Hippocampal formation (tissue), 2 donors: ENCODE results near the gene ZNF839.
A peak's percentile ranks its signal among the peaks of the same experiment; 100 is the strongest.
"Not testable (repeated sequence)": the region's sequence is repeated elsewhere in the genome, so short reads cannot be mapped to it uniquely, and the experiment has no call there.

Experiments used
- DNase-seq, 2 donors: peaks; one replicate each; lab custom pipeline; 2025; lab: John Stamatoyannopoulos, UW

Gene ZNF839

GRCh38 chr14:102341566-102341965 lies 22.0 kb downstream of the ZNF839 start:
- DNase-seq, result no peak

GRCh38 chr14:102342238-102342637 lies 22.7 kb downstream of the ZNF839 start:
- no peak for DNase-seq

GRCh38 chr14:102344084-102344483 lies 24.5 kb downstream of the ZNF839 start:
- no peak for DNase-seq

- DNase-seq, result peak; percentile 83 to 91
These were observed 24.9 kb downstream of the ZNF839 start for GRCh38 chr14:102344485-102344884.

- DNase-seq, result no peak
These were observed 25.7 kb downstream of the ZNF839 start for GRCh38 chr14:102345232-102345631.

- DNase-seq, result no peak
These were observed 27.1 kb downstream of the ZNF839 start for GRCh38 chr14:102346645-102347044.

- DNase-seq, result no peak
These were observed 28.8 kb downstream of the ZNF839 start for GRCh38 chr14:102348376-102348775.

GRCh38 chr14:102351023-102351422 lies 31.5 kb downstream of the ZNF839 start:
- no peak for DNase-seq

- DNase-seq, result not testable (repeated sequence)
These were observed 32.0 kb downstream of the ZNF839 start for GRCh38 chr14:102351593-102351992.

GRCh38 chr14:102352213-102352612 lies 32.7 kb downstream of the ZNF839 start:
- no peak for DNase-seq

- DNase-seq, result no peak
These were observed 33.6 kb downstream of the ZNF839 start for GRCh38 chr14:102353126-102353619.

GRCh38 chr14:102356280-102356679 lies 36.7 kb downstream of the ZNF839 start:
- no peak for DNase-seq

- no peak for DNase-seq
These were observed 39.8 kb downstream of the ZNF839 start for GRCh38 chr14:102359341-102359740.

- no peak for DNase-seq
These were observed 40.8 kb downstream of the ZNF839 start for GRCh38 chr14:102360388-102360787.

GRCh38 chr14:102362084-102362483 lies 42.5 kb downstream of the ZNF839 start:
- no peak for DNase-seq

GRCh38 chr14:102362545-102363181 lies 43.1 kb downstream of the ZNF839 start, which contains the start of the genes CINP and TECPR2:
TSS of gene CINP (minus strand) at chr14:102362890. CDS start at chr14:102362851, 39 bp downstream.
TSS of gene TECPR2 (plus strand) at chr14:102362941. CDS start at chr14:102376722, 13,781 bp downstream.
- DNase-seq, result peak; percentile 95 to 97

- DNase-seq, result peak in 1 of 2 donors; percentile 51
These were observed 43.8 kb downstream of the ZNF839 start for GRCh38 chr14:102363182-102363943.

- no peak for DNase-seq
These were observed 50.8 kb downstream of the ZNF839 start for GRCh38 chr14:102370305-102370809.

- no peak for DNase-seq
These were observed 51.8 kb downstream of the ZNF839 start for GRCh38 chr14:102371361-102371760.

GRCh38 chr14:102373110-102373509 lies 53.6 kb downstream of the ZNF839 start:
- no peak for DNase-seq

GRCh38 chr14:102374264-102374663 lies 54.7 kb downstream of the ZNF839 start:
- no peak for DNase-seq

GRCh38 chr14:102375119-102375518 lies 55.6 kb downstream of the ZNF839 start:
- DNase-seq, result no peak

GRCh38 chr14:102377696-102378095 lies 58.1 kb downstream of the ZNF839 start:
- no peak for DNase-seq
